Ecto neural progenitor cell (in vitro differentiated cells): ENCODE data around the gene FUT8.
A peak's percentile ranks its signal among the peaks of the same experiment; 100 is the strongest.

Experiments used
- DNase-seq: peaks from one replicate; pipeline ENCODE4 v3.0.0-alpha.2; 2018; ENCODE audit warnings: low spot score

Gene FUT8

DNA sequence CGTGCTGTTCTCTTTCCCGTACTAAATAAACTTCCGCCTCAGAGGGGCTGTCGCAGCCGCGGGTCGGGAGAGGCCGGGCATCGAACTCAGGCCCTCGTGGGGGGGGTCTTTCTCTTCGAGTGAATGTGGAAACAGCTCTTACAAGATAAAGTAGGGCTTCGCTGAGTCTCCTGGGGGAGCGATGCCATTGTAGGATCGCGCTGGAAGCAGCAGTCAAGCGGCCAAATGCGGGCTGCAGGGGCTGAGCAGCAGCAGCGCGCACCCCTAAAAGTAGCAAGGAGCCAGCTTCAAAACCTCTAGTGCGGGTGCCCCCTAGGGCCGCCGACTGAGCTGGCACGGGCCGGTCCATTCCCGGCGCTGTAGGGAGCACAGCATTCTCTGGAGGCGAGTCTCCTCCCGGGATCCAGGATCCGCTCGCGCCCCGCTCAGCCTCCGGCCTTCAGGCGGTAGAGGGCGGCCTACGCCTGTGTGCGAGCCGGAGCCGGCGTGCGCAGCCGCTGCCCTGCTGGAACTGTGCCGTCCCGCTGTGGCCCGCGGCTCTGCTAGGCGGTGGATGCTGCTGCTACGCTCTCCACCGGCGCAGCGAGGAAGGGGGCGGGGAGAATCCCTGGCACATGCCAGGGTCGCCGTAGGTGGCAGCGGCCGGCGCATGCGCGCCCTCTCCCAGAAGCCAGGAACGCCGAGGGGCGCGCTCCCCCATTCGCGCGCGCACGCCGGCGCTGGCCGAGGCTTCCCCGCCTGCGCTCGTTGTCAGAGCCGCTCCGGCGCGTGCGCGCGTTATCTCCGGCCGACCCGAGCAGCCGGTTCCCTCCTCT, at the start of gene FUT8:
FUT8 (plus strand) TSS at position 699 of the 815 bp plus-strand sequence. CDS start 148,834 bp downstream, outside the sequence.
- peak; percentile 98 for DNase-seq

DNA sequence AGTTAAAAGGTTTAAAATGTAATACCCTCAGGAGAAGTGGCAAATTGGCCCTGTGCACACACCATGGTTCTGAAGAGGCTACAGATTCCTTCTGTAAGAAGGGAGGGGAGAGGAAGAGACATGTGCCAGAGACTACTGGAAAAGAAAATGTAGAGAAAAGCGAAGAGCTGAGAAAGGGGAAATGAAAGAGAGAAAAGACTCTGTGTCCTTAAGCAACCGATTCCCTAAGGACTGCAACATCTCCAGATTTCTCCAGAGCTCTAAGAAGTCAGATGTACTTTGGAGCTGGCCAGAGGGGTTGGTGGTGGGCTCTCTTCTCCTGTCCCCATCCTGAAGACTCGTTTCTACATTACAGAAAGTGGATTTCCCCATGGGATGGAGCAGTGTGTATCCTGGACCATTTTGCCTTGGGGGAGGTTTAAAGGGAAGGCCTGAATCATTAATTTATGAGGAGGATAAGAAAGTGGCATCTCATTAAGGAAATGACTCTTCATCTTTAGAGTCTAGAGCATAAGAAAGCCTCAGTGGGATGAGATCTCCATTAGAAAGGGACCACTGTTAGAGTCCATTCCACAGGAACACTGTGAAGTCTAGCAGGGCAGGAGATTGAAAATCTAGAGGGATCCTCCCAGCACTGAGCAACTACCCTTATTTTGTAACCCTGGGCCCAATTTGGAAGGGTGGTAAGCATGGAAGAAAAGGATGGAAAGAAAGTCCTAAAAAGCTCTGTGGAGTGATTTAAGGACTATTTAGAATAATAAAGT, 45.5 kb upstream of the FUT8 start:
- DNase-seq, result no peak

DNA sequence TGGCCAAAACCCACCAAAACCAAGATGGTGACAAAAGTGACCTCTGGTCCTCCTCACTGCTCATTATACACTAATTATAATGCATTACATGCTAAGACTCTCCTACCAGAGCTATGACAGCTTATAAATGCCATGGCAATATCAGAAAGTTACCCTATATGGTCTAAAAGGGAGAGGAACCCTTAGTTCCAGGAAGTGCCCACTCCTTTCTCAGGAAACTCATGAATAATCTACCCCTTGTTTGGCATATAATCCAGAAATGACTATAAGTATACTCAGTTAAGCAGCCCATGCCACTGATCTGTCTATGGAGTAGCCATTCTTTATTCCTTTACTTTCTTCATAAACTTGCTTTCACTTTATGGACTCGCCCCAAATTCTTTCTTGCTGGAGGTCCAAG, 43.0 kb upstream of the FUT8 start:
- DNase-seq, result no peak

DNA sequence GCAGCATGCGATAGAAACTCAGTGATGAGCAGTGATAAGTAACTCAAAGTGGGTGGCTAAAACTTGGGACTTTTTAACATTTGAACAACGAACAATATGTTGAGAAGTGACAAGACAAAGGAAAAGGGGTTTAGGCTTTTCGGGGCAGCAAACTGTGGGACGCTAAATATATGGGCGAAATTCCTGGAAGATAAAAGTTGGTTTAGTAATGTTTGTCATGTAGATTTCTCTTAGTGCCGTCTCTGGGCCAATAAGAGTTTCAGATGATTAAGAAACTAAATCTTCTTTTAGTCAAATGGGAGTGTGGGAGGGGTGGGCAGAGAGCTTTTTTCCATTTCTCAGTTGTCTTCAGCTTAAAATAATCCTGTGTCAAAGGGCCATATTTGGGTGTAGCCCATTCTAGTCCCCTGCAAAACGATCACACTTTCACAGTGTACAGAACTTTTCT, 41.7 kb upstream of the FUT8 start:
- no peak for DNase-seq

DNA sequence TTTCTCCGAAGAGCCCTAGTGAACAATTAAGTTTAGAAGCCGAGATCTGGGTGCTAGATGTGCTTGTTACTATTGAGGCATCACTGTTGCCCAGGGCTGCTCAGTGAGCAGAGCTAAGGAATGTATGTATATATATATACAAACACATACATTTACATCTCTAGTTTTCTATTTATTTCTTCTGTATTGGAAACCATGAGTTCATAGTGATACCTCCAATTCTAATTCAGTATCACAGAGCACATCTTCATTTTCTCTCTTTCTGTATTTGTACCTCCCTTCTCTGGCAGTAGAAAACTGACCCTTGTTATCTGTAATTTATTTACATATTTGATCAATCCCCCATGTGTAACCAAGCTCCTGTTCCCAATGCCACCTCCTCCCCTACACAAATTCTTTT, 40.7 kb upstream of the FUT8 start:
- no peak for DNase-seq

DNA sequence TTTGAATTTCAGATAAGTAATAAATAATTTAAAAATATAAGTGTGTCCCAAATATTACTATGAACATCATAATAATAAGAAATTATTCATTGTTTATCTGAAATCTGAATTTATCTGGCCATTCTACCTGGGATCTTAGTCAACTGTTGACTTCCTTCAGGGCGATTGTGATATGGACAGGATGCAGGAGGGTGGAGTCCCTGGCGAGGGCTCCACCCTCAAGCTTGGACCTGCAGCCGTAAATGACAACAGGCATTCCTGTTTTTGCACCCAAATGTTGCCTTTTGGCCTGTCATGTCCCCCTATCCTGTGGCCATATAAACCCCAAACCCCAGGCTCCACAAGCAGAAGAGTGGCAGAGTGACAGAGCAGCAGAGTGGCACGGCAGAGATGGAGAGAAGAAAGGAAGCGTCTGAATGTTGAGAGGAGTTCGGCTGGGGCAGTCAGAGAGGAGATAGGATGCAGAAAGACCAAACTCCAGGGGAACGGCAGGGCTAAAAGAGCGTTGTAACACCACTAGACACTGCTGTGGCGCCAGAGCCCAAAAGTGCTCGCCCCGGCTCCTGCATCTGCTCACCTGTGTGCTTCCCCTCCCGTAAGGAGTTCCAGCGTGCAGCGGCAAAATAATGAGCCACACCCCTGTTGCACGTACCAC, 39.4 kb upstream of the FUT8 start:
- DNase-seq, result no peak

DNA sequence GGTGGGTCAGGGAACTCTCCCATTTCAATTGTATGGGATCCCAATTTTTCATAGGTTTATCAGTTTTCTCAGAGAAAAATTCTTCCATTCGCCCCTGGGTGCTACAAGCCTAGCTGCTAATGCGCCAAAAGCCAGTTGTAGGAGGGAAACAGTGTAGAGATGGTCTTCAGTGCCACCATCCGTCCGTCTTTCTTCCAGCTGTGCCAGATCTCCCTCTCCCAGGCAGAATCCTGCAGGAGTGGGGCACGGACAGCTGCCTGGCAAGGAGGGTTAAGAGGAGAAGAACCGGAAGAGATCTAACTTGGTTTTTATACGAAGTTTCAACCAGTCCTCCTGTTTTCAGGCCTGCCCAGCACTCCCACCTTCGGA, 38.9 kb upstream of the FUT8 start:
- DNase-seq, result no peak

DNA sequence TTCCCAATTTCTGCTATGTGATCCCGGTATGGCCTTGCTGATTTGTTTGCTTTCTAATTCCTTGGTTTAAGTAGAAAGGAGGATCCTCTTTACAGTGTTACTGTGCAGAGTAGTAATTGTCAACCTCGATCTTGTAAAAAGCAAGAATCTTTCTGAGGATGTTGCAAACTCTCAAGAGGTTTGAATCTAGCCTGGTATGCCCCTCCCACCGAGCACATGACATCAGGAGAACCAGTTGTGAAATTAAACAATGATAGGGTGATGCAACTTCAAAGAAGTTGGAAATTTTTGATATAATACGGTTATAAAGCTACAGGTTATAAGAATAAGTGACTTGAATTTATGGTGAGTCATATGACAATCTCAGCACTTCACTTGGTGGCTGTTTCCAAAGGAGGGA, 35.0 kb upstream of the FUT8 start:
- no peak for DNase-seq

DNA sequence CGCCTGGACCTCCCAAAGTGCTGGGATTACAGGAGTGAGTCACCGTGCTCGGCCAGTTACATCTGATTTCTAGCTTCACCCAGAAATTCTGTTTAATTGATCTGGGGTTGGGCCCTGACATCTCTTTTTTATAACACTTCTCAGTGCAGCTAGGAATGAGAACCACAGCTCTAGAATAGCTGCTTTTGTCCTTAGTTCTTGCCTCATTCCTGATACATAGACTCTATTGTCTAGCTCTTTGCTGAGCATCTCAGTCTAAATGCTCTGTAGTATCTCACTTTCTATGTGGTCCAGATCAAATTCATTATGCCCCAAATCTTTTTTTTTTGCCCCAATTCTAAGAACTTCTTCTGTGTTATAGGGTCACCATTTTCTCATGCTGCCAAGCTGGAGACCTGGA, 29.9 kb upstream of the FUT8 start:
- DNase-seq, result no peak

DNA sequence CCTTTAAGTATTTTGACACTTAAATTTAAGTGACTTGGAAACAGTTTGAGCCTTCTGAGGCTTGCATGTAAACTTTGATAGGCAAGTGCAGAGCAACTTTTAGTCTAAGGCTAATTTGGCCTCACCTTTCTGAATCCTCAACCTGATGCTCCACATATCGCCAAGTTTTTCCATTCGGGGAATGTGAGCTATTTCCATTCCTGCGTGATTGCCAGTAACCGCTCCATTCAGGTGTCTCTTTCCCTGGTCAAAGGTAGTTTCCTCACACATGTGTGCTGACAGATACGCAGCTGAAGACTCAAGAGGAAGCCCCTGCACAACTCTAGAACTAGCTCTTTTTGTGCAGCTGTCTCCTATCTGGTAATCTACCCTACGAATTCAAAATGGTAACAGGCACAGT, 25.4 kb upstream of the FUT8 start:
- no peak for DNase-seq

DNA sequence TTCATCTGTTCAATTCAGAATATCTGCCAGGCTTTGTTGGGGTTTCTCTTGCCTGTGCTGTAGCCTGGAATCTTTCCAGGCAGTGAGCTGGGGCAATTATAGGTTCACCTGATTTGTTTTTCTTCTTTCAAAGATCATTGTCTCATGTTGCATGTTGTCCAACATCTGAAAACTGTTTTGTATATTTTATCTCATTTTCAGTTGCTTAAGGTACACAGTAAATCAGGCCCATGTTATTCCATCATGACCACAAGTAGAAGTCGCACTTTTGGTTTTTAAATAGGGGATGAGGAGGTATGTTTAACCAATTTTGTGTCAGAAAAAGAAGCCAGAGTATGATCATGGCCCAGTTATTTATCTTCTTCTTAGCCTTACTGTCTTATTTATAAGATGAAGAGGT, 24.9 kb upstream of the FUT8 start:
- DNase-seq, result no peak

DNA sequence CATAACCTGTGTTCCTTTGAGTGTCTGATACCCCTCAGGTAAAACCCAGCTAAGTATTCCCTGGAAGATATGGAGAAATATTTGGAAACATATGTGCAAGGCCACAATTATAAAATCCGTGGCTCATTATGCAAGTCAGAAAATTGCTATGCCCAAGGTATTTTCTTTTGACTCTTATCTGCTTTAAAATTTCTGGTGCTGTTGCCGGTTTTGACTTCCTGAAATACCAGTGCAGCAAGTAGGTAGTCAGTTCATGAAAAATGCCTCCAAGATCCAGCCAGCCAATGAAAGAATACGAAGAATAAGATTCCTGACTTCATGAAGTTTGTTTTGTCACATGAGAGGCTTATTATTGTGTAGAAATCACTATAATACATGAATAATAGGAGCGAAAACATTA, 20.2 kb upstream of the FUT8 start:
- no peak for DNase-seq

DNA sequence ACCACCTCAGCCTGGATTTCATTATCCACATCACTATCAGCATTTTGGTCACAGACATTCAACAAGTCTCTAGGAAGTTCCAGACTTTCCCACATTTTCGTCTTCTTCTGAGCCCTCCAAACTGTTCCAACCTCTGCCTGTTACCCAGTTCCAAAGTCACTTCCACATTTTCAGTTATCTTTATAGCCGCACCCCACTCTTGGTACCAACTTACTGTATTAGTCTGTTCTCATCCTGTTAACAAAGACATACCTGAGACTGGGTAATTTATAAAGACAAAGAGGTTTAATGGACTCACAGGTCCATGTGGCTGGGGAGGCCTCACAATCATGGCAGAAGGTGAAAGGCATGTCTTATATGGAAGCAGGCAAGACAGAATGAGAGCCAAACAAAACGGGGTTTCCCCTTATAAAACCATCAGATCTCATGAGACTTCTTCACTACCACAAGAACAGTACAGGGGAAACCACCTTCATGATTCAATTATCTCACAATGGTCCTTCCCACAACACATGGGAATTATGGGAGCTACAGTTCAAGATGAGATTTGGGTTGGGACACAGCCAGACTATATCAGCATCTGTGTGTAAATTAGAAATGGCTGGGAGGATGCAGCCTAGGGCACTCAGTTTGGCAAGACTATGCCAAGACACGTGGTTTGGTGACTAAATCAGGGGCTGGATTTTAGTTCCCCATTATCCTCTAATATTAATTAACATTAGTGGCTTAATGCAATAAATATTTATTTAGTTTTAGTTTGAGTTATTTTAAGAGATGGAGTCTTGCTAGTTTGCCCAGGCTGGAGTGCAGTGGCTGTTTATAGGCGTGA, 16.2 kb upstream of the FUT8 start:
- no peak for DNase-seq

DNA sequence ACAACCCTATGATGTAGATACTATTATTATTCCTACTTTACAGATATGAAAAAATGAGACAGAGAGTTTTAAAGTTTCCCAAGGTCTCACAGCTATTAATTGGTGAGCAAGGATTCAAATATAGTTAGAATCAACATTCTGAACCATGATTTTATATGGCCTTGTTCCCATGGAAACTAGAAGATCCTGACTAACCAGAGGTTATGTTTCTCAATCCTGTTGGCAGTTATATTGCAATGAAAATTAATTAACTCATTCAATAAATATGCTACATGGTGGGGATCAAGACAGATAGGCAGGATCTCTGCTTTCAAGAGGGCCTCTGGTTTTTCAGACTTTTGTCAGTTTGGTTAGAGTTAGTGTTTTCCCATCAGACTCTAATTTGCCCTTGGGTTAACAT, 9.3 kb upstream of the FUT8 start:
- DNase-seq, result no peak

DNA sequence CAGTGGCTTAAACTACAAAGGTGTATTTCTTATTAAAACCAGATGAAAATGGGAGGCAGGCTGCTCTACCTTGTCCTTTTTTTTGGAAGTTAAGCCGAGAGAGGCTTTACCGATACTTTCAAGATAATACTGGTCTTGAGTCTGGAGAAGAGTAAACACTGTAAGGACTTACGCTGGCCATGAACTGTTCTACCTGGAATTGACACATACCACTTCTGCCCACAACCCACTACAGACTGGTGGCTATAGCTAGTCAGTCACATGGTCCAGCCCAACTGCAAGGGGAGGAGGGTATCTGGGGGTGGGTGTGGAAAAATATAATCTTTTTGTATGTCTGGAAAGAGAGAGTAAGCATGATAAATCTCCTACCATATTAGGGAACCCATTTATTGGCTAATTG, 4.4 kb upstream of the FUT8 start:
- no peak for DNase-seq

DNA sequence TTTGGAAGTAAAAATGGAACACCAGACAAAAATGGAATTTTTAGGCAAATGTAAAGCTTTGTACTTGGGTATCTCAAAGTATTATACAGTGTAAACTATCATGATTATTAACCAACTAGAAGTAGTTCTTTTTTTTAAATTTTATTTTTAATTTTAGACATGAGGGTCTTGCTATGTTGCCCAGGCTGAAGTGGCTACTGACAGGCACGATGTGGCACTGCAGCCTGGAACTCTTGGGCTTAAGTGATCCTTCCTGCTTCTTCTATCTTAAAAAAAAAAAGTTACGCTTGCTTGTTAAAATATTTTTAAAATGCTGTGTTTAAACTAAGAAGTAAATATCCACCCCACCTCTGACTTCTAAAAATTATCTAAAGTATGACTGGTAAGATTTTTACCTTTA, 1.9 kb upstream of the FUT8 start:
- no peak for DNase-seq

DNA sequence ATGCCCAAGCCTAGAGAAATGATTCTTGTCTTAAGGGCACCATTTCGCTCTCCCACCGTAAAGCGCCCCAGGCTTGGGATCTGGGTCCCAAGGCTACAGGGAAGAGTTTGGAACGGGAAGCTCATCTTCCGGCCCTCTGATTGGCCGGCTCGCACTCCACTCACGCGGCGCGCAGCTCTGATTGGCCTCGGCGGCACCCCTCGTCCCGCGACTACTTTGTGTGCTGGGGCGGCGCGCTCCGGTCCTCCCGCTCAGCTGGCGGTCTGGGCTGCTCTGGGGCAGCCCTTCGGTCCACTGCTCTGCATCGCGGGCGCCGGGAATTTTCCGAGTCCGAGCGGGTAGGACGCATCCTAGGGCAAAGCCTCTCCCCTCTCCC, 886 bp upstream of the FUT8 start:
- peak; percentile 94 for DNase-seq

DNA sequence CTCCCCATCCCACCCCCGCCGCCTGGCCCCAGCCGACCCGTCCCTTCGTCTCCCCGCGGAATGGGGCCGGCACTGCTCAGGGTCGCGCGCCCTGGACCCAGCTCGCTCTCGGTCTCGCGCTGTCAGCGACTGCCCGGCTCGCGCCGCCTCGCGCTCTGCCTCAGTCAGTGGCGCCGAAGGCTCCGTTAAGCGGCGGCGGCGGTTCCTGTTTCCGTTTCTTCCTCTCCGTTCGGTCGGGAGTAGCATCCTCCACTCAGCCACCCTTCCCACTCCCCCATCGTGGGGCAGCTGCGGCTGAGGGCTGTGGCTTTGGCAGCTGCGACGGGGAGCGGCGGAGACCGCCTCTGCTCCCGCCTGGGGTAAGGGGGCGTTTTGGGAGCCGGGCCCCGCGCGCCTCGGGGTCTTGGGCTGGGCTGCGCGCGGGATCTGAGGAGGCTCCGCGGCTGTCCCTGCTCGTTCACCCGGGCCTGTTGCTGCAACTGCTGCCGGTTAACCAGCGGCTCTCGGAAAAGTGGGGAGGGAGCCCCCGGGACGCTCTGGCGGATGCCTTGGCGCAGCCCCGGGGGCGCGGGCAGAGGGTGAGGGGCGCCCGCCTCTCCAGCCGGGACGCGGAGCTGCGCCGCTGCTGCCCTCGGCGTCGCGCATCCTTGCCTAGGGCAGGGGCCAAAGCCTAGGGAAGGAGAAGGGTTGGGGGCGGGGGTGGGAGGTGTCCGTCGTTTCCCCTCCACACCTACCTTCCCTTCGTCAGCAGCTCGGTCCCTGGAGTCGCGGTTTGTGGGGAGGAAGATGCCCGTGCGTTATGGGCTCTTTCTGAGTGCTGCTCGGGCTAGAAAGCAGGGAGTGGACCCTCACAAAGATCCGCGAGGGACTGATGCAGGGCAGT, 567 bp downstream of the FUT8 start:
- DNase-seq, result peak; percentile 75

DNA sequence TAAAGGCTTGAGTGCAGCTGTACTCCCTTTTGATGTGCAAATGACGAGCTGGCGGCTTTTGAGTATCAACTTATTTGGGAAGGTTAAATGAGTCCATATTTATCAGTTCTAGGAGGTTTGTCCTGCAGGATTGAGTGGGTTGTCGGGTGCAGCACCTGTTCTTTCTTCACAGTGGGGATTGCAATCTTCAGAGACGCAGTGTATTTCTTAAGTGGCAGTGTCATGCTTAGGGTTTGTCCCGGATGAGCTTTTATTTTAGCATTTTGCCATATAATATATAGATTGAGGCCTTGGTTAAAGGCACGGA, 1.2 kb downstream of the FUT8 start:
- no peak for DNase-seq

DNA sequence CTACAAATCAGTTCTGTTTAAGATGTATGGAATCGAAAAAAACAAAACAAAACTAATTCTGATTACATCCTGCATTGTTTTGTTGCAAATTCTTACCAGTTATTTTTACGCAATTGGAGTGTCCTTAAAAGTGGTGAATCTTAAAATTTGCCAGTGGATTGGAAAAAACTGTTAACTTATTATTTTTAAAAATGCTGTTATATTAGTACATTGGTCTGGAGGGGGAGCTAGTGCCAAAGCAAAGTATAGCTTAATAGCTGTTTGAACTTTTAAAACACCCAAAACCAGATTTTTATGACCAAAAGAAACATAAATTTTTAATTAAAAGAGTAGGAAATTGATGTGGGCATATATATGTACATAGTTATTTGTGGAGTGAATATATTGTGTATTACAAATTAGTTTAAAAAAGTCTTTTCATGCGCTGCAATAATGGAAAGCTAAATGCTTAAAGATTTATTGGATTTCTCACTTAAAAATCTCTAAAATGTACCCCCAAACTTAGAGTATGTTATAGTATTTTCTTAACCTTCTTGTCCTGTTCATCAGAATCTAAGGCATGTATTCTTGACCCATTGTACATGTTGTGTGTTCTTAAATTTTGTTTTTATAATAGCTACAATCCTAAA, 2.5 kb downstream of the FUT8 start:
- no peak for DNase-seq

DNA sequence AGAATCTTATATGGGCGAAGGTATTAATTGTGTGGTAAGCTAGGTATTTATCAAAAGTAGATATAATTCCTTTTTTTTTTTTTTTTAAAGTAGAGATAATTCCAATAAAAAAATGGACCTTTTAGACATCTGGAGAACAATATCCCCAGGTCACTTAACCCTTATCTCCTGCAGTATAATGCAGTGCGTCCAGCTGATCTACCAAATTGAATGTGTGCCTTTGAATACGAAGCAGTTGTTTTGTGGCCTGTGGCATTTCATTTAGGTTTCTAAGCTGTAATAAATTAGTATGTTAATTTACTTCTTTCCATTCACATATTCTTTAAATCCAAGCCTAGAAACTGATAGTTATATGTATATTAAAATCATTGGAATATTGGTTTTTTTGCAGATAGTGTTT, 3.1 kb downstream of the FUT8 start:
- DNase-seq, result no peak
